Retinal pigment epithelial cell (primary cell): Measurements from ENCODE around the gene RNLS.

Experiments
- DNase-seq: peaks from one replicate; pipeline ENCODE4 v3.0.0-alpha.2; 2010; ENCODE audit warnings: low read depth
- H3K4me3 ChIP-seq: 2 replicates; pipeline ENCODE4 v1.5.1; 2011; ENCODE audit warnings: mild to moderate bottlenecking, low read length, control low read depth, moderate library complexity
- CTCF ChIP-seq: conservative IDR thresholded peaks from 2 replicates; pipeline ENCODE4 v1.5.1; 2011; ENCODE audit warnings: low read depth, low read length, control low read depth, inconsistent platforms

The RNLS gene

GRCh38 chr10:88582806-88583583, at the start of gene RNLS:
TSS of gene RNLS (minus strand) at chr10:88583318.
- peak; percentile 78 for TF ChIP-seq CTCF
- no peak for DNase-seq
- H3K4me3 ChIP-seq: peak within 1 kb of the TSS; percentile 54

GRCh38 chr10:88624840-88625239, 41.7 kb upstream of the RNLS start:
- TF ChIP-seq CTCF: no peak
- H3K4me3 ChIP-seq: no peak overlapping the region
- no peak for DNase-seq

- TF ChIP-seq CTCF: no peak
- DNase-seq: no peak
- no peak overlapping the region for H3K4me3 ChIP-seq
Measured at GRCh38 chr10:88623835-88624234, 40.7 kb upstream of the RNLS start.

GRCh38 chr10:88620441-88620840, 37.3 kb upstream of the RNLS start:
- no peak for TF ChIP-seq CTCF
- no peak for DNase-seq
- H3K4me3 ChIP-seq: no peak overlapping the region

- DNase-seq: no peak
- TF ChIP-seq CTCF: no peak
Measured at GRCh38 chr10:88618496-88618895, 35.4 kb upstream of the RNLS start.

GRCh38 chr10:88617772-88618300, 34.7 kb upstream of the RNLS start:
- peak; percentile 4 for DNase-seq
- H3K4me3 ChIP-seq: no peak overlapping the region
- TF ChIP-seq CTCF: no peak

More at GRCh38 chr10:88618496-88618895, 35.4 kb upstream of the RNLS start:
- H3K4me3 ChIP-seq: no peak overlapping the region

GRCh38 chr10:88616250-88616977, 33.3 kb upstream of the RNLS start:
- H3K4me3 ChIP-seq: no peak overlapping the region
- no peak for DNase-seq
- TF ChIP-seq CTCF: no peak
